ENCODE data around the gene HIBCH. TPM values are rescaled to one million over a fixed set of nuclear protein-coding genes. Genes with fewer than 3 reads are reported as not detected.
"Not testable (repeated sequence)": the region's sequence is repeated elsewhere in the genome, so short reads cannot be mapped to it uniquely, and the experiment has no call there.

HIBCH gene
- total RNA-seq, 2 donors from 2014 or later: 13.0 to 14.0 TPM

DNA sequence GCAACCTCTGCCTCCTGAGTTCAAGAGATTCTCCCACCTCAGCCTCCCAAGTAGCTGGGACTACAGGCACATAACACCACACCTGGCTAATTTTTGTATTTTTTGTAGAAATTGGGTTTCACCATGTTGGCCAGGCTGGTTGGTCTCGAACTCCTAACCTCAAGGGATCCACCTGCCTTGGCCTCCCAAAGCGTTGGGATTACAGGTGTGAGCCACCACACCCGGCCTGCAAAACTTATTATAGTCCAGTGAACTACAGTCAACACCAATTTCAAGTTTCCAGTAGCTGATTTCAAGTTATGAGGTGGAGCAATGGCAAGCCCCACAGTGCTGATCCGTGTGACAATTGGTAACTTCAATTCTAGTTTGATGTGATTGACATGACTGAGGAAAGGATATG lies 16.0 kb upstream of the HIBCH start:
- not testable (repeated sequence) for H3K9me3 ChIP-seq (ENCODE audit: control insufficient read depth, low read length, poor library complexity, severe bottlenecking); H3K27me3 Mint-ChIP-seq; ATAC-seq; H3K27ac Mint-ChIP-seq; H3K4me3 Mint-ChIP-seq; H3K36me3 Mint-ChIP-seq (ENCODE audit: low read depth); H3K4me1 Mint-ChIP-seq; DNase-seq

DNA sequence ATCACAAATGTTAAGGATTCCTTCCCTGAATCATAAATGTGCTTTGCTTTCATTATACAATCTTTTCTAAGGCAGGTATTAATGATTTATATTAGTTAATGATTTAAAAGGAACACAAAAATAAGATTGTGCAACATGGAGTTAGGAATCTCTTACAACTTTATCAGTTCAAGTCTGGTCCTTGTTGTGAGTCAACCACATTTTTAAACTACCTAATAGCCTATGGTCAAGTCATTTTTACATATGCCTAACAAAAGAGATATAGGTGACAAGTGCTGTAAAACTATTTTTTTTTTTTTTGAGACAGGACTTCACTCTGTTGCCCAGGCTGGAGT lies 15.6 kb upstream of the HIBCH start:
- Mint-ChIP-seq H3K4me1 (peaks cover 4% of the 10 kb centered on the region), H3K27me3 (peaks cover 7% of the 10 kb centered on the region), H3K36me3 (ENCODE audit: low read depth) (no peaks in the 10 kb centered on the region), H3K27ac (no peak overlapping the region), H3K4me3 (no peak overlapping the region)
- DNase-seq (no peak), ATAC-seq (no peak)
- no peaks in the 10 kb centered on the region for H3K9me3 ChIP-seq (ENCODE audit: control insufficient read depth, low read length, poor library complexity, severe bottlenecking)

DNA sequence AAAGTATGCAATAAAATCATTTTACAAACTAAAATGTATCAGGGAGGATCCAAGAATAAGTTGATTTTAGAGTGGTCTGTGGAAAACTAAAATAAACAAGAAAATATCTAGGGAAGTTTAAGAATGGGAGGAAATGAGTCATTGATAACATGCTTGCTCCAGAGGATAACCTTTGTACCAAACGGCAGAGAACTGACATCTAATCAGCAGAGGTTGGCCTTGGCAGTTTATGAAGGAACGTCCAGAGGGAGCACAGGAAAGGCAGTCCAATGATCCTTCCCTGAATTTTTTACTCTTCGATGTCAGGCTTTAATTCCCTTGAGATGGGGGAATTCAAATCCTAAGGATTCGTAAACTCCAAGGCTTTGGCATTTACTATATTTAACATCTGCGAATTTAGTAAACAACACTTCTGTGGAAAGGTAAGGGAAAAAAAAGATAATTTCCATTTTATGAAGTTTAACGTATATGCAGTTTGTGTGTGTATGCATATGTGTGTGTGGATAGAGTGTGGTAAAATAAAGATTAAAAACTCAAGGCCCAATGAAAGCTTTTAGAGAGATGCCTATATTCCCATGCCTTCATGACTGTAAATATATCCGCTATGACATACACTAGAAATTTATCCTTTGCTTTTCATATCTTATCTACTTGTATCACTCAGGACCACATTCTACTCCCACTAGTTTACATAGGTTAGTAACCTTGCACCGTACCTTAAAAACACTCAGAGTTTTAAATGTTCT lies 15.0 kb upstream of the HIBCH start:
- peaks cover 3% of the 10 kb centered on the region for H3K36me3 Mint-ChIP-seq (ENCODE audit: low read depth)
- DNase-seq: no peak
- H3K4me3 Mint-ChIP-seq: no peak overlapping the region
- H3K9me3 ChIP-seq (ENCODE audit: control insufficient read depth, low read length, poor library complexity, severe bottlenecking): no peaks in the 10 kb centered on the region
- H3K27me3 Mint-ChIP-seq: peaks cover 12% of the 10 kb centered on the region
- H3K27ac Mint-ChIP-seq: no peak overlapping the region
- ATAC-seq: no peak
- H3K4me1 Mint-ChIP-seq: peaks cover 4% of the 10 kb centered on the region

DNA sequence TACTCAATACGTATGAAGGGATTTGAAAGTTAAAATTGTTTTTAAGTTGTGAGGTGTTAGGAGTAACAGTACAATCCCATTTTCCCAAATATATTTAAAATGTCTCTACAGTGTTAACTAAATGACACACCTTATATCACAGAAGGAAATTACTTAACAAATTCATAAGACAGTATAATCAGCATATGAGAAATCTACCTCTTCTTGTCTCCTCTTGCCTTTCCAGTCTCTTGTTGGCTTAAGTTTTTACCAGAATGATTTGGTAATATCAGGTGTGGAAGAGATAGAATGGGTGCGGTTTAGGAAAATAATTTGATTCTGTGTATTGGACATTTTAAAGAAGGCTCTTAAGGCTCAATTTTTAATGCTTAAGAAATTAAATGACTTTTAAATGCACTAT lies 14.3 kb upstream of the HIBCH start:
- no peak for DNase-seq
- H3K36me3 Mint-ChIP-seq (ENCODE audit: low read depth): peaks cover 5% of the 10 kb centered on the region
- H3K4me1 Mint-ChIP-seq: peaks cover 4% of the 10 kb centered on the region
- H3K9me3 ChIP-seq (ENCODE audit: control insufficient read depth, low read length, poor library complexity, severe bottlenecking): no peaks in the 10 kb centered on the region
- no peak overlapping the region for H3K27ac Mint-ChIP-seq
- H3K4me3 Mint-ChIP-seq: no peak overlapping the region
- no peak for ATAC-seq
- peaks cover 18% of the 10 kb centered on the region for H3K27me3 Mint-ChIP-seq

DNA sequence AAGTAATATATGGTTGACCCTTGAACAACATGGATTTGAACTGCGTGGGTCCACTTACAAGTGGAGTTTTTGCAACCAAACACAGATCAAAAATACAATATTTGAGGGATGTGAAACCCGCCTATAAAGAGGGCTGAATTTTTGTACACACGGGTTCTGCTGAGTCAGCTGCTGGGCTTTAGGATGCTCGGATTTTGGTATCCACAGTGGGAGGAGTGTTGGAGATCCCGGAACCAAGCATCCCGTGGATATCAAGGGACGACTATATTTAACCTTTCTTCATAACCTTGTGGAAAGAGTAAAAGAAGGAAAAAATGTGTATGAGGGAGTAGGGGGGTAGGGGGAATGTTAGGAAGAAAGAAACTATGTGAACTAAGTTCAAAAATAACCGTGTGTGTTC lies 13.8 kb upstream of the HIBCH start:
- ATAC-seq (no peak), DNase-seq (no peak)
- no peaks in the 10 kb centered on the region for H3K9me3 ChIP-seq (ENCODE audit: control insufficient read depth, low read length, poor library complexity, severe bottlenecking)
- H3K27me3 Mint-ChIP-seq: peaks cover 18% of the 10 kb centered on the region
- no peak overlapping the region for H3K4me3 Mint-ChIP-seq
- peaks cover 4% of the 10 kb centered on the region for H3K4me1 Mint-ChIP-seq
- H3K36me3 Mint-ChIP-seq (ENCODE audit: low read depth): peaks cover 5% of the 10 kb centered on the region
- no peak overlapping the region for H3K27ac Mint-ChIP-seq

DNA sequence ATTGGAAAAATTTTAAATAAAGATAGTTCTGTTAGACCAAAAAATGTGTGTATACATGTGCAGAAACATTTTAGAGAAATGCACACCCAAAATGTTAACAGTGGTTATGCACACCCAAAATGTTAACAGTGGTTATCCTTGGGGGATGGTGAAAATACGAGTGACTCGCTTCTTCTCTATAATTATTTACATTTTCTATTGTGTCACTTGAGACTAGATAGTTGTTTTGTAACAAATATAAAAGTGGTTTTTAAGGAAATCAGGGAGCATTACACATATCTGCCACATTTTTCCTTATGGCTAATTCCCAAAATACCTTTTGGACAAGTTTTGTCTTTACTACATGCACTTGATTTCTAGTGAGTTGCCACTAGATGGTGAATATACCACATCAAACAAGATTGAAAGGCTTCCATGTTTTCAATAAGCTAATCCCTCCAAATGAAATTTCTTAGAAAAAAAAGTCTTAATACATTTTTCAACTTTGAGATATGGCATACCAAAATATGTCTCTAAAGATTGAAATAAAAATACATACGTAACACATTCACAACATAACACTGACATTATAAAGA lies 9.0 kb upstream of the HIBCH start:
- peaks cover 41% of the 10 kb centered on the region for H3K27me3 Mint-ChIP-seq
- H3K27ac Mint-ChIP-seq: no peak overlapping the region
- DNase-seq (no peak), ATAC-seq (no peak)
- no peaks in the 10 kb centered on the region for H3K4me1 Mint-ChIP-seq
- H3K9me3 ChIP-seq (ENCODE audit: control insufficient read depth, low read length, poor library complexity, severe bottlenecking): no peaks in the 10 kb centered on the region
- no peak overlapping the region for H3K4me3 Mint-ChIP-seq
- peaks cover 5% of the 10 kb centered on the region for H3K36me3 Mint-ChIP-seq (ENCODE audit: low read depth)

DNA sequence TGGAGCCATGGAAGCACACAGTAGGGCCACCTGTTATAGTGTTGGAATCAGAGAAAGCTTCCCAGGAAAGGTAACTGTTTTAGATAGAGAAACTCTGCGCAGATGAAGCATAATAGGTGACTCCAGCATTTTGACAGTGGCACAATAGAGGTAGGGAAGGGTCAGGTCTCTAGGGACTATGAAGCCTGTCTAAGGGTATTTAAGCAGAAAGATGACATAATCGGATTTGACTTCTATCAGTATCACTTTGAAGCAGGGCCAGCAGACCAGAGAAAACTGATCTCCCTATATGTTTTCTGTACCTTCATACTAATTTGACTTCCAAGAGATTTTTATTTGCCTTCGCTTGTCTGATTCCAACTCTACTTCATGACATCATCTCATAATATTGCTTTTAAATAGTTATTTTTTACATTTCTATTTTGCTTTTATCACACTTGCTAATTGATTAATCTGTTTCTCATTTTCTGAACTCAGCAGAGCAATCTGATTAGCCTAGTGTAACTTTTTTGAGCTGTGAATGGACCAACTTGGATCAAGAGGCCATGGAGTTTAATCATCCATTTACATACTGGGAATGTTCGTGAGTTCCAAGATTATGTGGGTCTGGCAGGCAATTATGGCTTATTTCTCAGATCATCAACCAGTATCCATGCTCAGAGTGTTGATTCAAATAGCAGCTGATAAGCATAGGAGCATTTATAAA lies 8.4 kb upstream of the HIBCH start:
- Mint-ChIP-seq H3K27ac (no peak overlapping the region), H3K27me3 (peaks cover 41% of the 10 kb centered on the region)

DNA sequence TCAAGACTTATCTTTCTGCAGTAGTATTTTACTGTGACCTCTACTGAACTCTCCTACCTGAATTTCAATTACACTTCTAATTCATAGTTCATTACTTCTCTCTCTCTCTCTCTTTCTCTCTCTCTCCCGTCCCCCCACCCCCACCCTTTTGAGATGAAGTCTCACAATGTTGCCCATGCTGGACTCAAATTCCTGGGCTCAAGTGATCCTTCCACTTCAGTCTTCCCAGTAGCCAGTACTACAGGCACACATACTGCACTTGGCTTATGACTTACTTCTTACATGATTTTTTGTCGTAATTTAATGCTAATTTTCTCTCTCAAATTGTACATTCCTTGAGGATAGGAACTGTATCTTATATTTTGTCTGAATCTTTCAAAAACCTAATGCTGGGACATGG lies 6.0 kb upstream of the HIBCH start:
- peaks cover 7% of the 10 kb centered on the region for H3K36me3 Mint-ChIP-seq (ENCODE audit: low read depth)
- H3K4me3 Mint-ChIP-seq: no peak overlapping the region
- peaks cover 38% of the 10 kb centered on the region for H3K27me3 Mint-ChIP-seq
- peaks cover under 1% of the 10 kb centered on the region for H3K4me1 Mint-ChIP-seq
- H3K27ac Mint-ChIP-seq: no peak overlapping the region
- DNase-seq (no peak), ATAC-seq (no peak)
- no peaks in the 10 kb centered on the region for H3K9me3 ChIP-seq (ENCODE audit: control insufficient read depth, low read length, poor library complexity, severe bottlenecking)

More for the DNA sequence above, 8.4 kb upstream of the HIBCH start:
- Mint-ChIP-seq H3K36me3 (ENCODE audit: low read depth) (peaks cover 6% of the 10 kb centered on the region), H3K4me3 (no peak overlapping the region), H3K4me1 (no peaks in the 10 kb centered on the region)
- DNase-seq (no peak), ATAC-seq (no peak)
- no peaks in the 10 kb centered on the region for H3K9me3 ChIP-seq (ENCODE audit: control insufficient read depth, low read length, poor library complexity, severe bottlenecking)

DNA sequence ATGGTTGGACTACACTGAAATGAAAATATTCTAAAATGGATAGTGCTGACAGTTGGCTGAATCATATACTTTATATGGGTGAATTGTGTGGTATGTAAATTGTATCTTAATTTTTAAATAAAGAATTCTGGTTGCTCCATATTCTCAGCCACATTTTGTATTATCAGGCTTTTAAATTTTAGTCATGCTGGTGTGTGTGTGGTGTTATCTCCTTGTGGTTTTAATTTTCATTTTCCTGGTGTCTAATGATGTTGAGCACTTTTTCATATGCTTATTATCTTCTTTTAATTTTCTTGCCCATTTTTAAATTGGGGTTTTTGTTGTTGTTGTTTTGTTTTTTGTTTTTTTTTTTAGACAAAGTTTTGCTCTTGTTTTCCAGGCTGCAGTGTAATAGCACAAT lies 3.8 kb upstream of the HIBCH start:
- Mint-ChIP-seq H3K27me3 (peaks cover 23% of the 10 kb centered on the region), H3K36me3 (ENCODE audit: low read depth) (peaks cover 5% of the 10 kb centered on the region), H3K4me3 (no peak overlapping the region), H3K27ac (no peak overlapping the region), H3K4me1 (peaks cover 14% of the 10 kb centered on the region)
- DNase-seq (no peak), ATAC-seq (no peak)
- H3K9me3 ChIP-seq (ENCODE audit: control insufficient read depth, low read length, poor library complexity, severe bottlenecking): no peaks in the 10 kb centered on the region

DNA sequence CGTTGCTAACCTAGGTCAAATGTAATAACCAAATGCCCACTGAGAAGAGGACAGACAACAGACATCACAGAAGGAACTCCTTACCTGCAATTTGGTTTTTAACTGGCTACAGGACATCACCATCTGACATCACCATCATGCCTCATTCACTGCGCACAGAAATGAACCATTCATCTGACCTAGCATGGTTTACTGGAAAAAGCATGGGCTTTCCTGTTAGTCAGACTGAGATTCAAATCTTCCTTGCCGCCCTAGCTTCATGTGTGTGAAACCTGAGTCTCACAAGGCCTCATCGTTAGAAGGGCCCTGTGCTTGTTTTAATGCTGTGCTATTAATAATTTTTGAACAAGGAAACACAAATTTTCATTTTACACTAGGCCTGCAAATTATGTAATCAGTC lies 1.1 kb upstream of the HIBCH start:
- ATAC-seq: no peak
- no peak for DNase-seq

DNA sequence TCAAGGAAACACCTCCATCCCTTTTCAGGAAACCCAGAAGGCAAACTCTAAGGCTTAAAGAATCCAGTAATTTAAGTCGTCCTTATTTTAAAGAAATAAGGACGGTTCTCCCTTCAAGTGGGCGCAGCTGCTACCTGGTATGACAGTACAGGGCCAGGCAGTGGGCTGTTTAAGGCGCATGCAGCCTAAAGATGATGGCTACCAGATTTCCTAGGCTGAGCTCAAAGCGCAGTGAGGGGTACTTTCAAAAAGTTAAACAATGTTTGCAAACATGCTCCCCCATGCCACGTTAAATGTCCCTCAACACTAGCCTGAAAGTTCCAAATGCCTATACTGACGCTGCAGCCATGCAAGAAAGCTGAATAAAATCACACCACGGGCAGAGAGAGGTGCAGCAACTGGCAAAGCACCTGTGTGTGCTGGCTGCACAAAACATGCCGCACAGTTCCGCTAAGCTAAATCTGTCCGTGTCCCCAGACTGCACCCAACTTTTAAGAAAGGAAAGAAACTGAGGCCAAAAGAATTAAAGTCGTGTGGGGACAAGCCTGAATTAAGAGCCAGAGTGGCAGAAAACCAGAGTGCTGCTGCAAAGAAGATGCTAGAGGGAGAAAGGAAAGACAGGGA lies 583 bp downstream of the HIBCH start:
- ATAC-seq: peak; percentile 53
- peaks cover 34% of the 10 kb centered on the region for H3K4me1 Mint-ChIP-seq
- DNase-seq: no peak
- peak overlapping the region; percentile 92 for H3K27ac Mint-ChIP-seq
- peaks cover 5% of the 10 kb centered on the region for H3K36me3 Mint-ChIP-seq (ENCODE audit: low read depth)
- H3K9me3 ChIP-seq (ENCODE audit: control insufficient read depth, low read length, poor library complexity, severe bottlenecking): no peaks in the 10 kb centered on the region
- H3K27me3 Mint-ChIP-seq: no peaks in the 10 kb centered on the region
- H3K4me3 Mint-ChIP-seq: peak overlapping the region; percentile 100

More for the DNA sequence above, 1.1 kb upstream of the HIBCH start:
- peaks cover 5% of the 10 kb centered on the region for H3K36me3 Mint-ChIP-seq (ENCODE audit: low read depth)
- peak overlapping the region; percentile 79 for H3K4me3 Mint-ChIP-seq
- H3K27me3 Mint-ChIP-seq: peaks cover 4% of the 10 kb centered on the region
- no peaks in the 10 kb centered on the region for H3K9me3 ChIP-seq (ENCODE audit: control insufficient read depth, low read length, poor library complexity, severe bottlenecking)
- peaks cover 27% of the 10 kb centered on the region for H3K4me1 Mint-ChIP-seq
- peak overlapping the region; percentile 92 for H3K27ac Mint-ChIP-seq

DNA sequence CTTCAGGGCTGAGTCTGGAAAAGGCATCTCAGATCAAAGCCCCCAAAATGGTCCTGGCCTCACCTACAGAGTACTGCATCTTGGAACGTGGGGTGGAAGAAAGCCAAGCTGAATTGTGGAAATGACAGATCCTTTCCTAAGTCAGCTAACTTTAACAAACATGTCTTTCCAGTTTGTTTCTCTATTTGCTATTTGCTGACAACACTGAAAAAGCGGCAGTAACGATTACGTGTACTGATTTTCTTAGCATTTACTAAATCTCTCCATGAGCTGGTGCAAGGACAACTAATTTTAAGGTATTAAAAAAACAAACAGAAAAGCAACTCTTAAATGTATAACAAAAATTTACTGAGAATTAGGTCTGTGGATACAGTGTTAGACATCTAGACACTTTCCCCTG lies 1.1 kb downstream of the HIBCH start:
- Mint-ChIP-seq H3K36me3 (ENCODE audit: low read depth) (peaks cover 5% of the 10 kb centered on the region), H3K27ac (no peak overlapping the region), H3K4me3 (peak overlapping the region; percentile 100), H3K4me1 (peaks cover 34% of the 10 kb centered on the region), H3K27me3 (no peaks in the 10 kb centered on the region)
- ATAC-seq (no peak), DNase-seq (no peak)
- H3K9me3 ChIP-seq (ENCODE audit: control insufficient read depth, low read length, poor library complexity, severe bottlenecking): no peaks in the 10 kb centered on the region

DNA sequence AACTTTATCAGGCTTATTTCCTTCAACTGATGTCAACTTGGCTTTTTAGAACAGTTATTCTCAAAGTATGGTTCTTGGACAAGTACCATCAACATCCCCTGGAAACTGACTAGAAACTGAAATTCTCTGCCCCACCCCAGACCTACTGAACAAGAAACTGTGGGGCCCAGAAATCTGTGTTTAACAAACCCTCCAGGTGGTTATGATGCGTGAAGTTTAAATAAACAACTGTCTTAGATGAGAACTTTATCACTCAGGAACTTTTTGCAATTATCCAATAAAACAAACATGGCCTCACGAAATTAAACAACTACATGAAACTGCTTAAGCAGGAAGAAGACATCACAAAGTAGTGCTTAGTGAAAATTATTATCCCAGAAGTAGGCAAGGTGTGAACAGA lies 4.4 kb downstream of the HIBCH start:
- no peak for DNase-seq

More for the DNA sequence above, 4.4 kb downstream of the HIBCH start:
- ATAC-seq: no peak
- peaks cover 6% of the 10 kb centered on the region for H3K36me3 Mint-ChIP-seq (ENCODE audit: low read depth)
- H3K4me1 Mint-ChIP-seq: peaks cover 38% of the 10 kb centered on the region
- peak overlapping the region; percentile 81 for H3K27ac Mint-ChIP-seq
- no peak overlapping the region for H3K4me3 Mint-ChIP-seq
- H3K27me3 Mint-ChIP-seq: no peaks in the 10 kb centered on the region
- H3K9me3 ChIP-seq (ENCODE audit: control insufficient read depth, low read length, poor library complexity, severe bottlenecking): no peaks in the 10 kb centered on the region
